ENCODE data around the gene MBD5. TPM values are rescaled to one million over a fixed set of nuclear protein-coding genes. Genes with fewer than 3 reads are reported as not detected.

Gene MBD5
- total and polyA plus RNA-seq, 8 donors = 32.5 to 58.0 (median 43.5) TPM

GRCh38 chr2:148202237-148202636, 181.3 kb downstream of the MBD5 start:
- intact Hi-C loops (cut with DNase I) = no loop called here
- no peak for TF ChIP-seq CTCF (IDR thresholded peaks at IDR 0.05)
- Histone ChIP-seq H3K4me1 (no peaks in the 10 kb centered on the region), H3K27me3 (no peaks in the 10 kb centered on the region), H3K9me3 (no peaks in the 10 kb centered on the region), H3K27ac (no peak overlapping the region), H3K36me3 (no peaks in the 10 kb centered on the region), H3K4me3 (no peak overlapping the region)
- DNase-seq = no peak
- no peak for ATAC-seq

GRCh38 chr2:148207111-148207510, 186.2 kb downstream of the MBD5 start:
- H3K27ac ChIP-seq = no peak overlapping the region
- peaks cover 0 to 3% of the 10 kb centered on the region in 2 donors for H3K9me3 ChIP-seq
- no peak overlapping the region for H3K4me3 ChIP-seq
- H3K4me1 ChIP-seq = no peaks in the 10 kb centered on the region
- no peak for TF ChIP-seq CTCF (IDR thresholded peaks at IDR 0.05)
- ATAC-seq = no peak
- intact Hi-C loops (cut with DNase I) = no loop called here
- H3K36me3 ChIP-seq = no peaks in the 10 kb centered on the region
- no peaks in the 10 kb centered on the region for H3K27me3 ChIP-seq
- DNase-seq = no peak

GRCh38 chr2:148209603-148210002, 188.7 kb downstream of the MBD5 start:
- intact Hi-C loops (cut with DNase I) = no loop called here
- H3K27ac ChIP-seq = no peak overlapping the region
- H3K9me3 ChIP-seq = peaks cover 0 to 3% of the 10 kb centered on the region in 2 donors
- no peaks in the 10 kb centered on the region for H3K27me3 ChIP-seq
- ATAC-seq = no peak
- no peak for DNase-seq
- no peak overlapping the region for H3K4me3 ChIP-seq
- H3K36me3 ChIP-seq = no peaks in the 10 kb centered on the region
- H3K4me1 ChIP-seq = no peaks in the 10 kb centered on the region
- TF ChIP-seq CTCF (IDR thresholded peaks at IDR 0.05) = no peak

GRCh38 chr2:148218326-148219075, 197.6 kb downstream of the MBD5 start:
- DNase-seq (no peak), ATAC-seq (no peak)
- intact Hi-C loops (cut with DNase I) = no loop called here
- Histone ChIP-seq H3K27me3 (no peaks in the 10 kb centered on the region), H3K27ac (no peak overlapping the region), H3K4me3 (no peak overlapping the region), H3K36me3 (no peaks in the 10 kb centered on the region), H3K4me1 (no peaks in the 10 kb centered on the region), H3K9me3 (peaks cover 0 to 26% of the 10 kb centered on the region in 2 donors)
- no peak for TF ChIP-seq CTCF (IDR thresholded peaks at IDR 0.05)

GRCh38 chr2:148221166-148221565, 200.3 kb downstream of the MBD5 start:
- Histone ChIP-seq H3K36me3 (no peaks in the 10 kb centered on the region), H3K4me1 (no peaks in the 10 kb centered on the region), H3K4me3 (no peak overlapping the region), H3K27me3 (no peaks in the 10 kb centered on the region), H3K27ac (no peak overlapping the region), H3K9me3 (peaks cover 0 to 37% of the 10 kb centered on the region in 2 donors)
- ATAC-seq (no peak), DNase-seq (no peak)
- no peak for TF ChIP-seq CTCF (IDR thresholded peaks at IDR 0.05)
- intact Hi-C loops (cut with DNase I) = no loop called here
